Measurements from ENCODE around the gene APPBP2. TPM values are rescaled to one million over a fixed set of nuclear protein-coding genes. Genes with fewer than 3 reads are reported as not detected.
A peak's percentile ranks its signal among the peaks of the same experiment; 100 is the strongest.

APPBP2 gene
- total and polyA plus RNA-seq, 8 donors = 37.5 to 71.9 (median 61.9) TPM

- Histone ChIP-seq H3K36me3 (no peaks in the 10 kb centered on the region), H3K4me3 (no peak overlapping the region), H3K27me3 (no peaks in the 10 kb centered on the region), H3K4me1 (no peaks in the 10 kb centered on the region), H3K9me3 (no peaks in the 10 kb centered on the region), H3K27ac (no peak overlapping the region)
- ATAC-seq (peak; percentile 27), DNase-seq (no peak)
- TF ChIP-seq, protein P1, sequence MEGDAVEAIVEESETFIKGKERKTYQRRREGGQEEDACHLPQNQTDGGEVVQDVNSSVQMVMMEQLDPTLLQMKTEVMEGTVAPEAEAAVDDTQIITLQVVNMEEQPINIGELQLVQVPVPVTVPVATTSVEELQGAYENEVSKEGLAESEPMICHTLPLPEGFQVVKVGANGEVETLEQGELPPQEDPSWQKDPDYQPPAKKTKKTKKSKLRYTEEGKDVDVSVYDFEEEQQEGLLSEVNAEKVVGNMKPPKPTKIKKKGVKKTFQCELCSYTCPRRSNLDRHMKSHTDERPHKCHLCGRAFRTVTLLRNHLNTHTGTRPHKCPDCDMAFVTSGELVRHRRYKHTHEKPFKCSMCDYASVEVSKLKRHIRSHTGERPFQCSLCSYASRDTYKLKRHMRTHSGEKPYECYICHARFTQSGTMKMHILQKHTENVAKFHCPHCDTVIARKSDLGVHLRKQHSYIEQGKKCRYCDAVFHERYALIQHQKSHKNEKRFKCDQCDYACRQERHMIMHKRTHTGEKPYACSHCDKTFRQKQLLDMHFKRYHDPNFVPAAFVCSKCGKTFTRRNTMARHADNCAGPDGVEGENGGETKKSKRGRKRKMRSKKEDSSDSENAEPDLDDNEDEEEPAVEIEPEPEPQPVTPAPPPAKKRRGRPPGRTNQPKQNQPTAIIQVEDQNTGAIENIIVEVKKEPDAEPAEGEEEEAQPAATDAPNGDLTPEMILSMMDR (IDR thresholded peaks at IDR 0.05) = no peak
- intact Hi-C loops (cut with DNase I) = no loop called here
Observed at GRCh38 chr17:60562421-60562820, 36.4 kb upstream of the APPBP2 start.

GRCh38 chr17:60560860-60561257, 34.8 kb upstream of the APPBP2 start:
- no peaks in the 10 kb centered on the region for H3K4me1 ChIP-seq
- DNase-seq (no peak), ATAC-seq (no peak)
- intact Hi-C loops (cut with DNase I) = no loop called here
- H3K4me3 ChIP-seq = no peak overlapping the region
- no peaks in the 10 kb centered on the region for H3K36me3 ChIP-seq
- TF ChIP-seq, protein P1 (IDR thresholded peaks at IDR 0.05) = no peak
- no peaks in the 10 kb centered on the region for H3K9me3 ChIP-seq
- no peak overlapping the region for H3K27ac ChIP-seq
- no peaks in the 10 kb centered on the region for H3K27me3 ChIP-seq

- no peak overlapping the region for H3K27ac ChIP-seq
- DNase-seq (peak in 1 of 4 donors; percentile 49), ATAC-seq (peak; percentile 86)
- TF ChIP-seq, protein P1 (IDR thresholded peaks at IDR 0.05) = no peak
- intact Hi-C loops (cut with DNase I) = no loop called here
- H3K36me3 ChIP-seq = no peaks in the 10 kb centered on the region
- no peaks in the 10 kb centered on the region for H3K4me1 ChIP-seq
- H3K9me3 ChIP-seq = no peaks in the 10 kb centered on the region
- no peak overlapping the region for H3K4me3 ChIP-seq
- no peaks in the 10 kb centered on the region for H3K27me3 ChIP-seq
Observed at GRCh38 chr17:60559995-60560859, 34.2 kb upstream of the APPBP2 start.

DNA sequence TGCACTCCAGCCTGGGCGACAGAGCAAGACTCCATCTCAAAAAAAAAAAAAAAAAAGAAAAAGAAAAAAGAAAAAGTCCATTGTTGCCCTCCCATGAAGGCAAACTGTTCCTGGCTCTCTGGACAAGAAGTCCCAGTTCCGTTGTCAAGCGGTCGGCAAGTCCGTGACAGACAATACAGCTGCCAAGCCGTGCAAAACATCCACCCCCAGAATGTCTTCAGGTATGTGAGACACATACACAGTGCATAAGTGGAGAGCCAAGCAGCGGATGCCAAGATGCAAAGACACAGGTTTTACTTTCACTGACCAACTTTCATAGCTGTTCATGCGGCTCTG, 33.6 kb upstream of the APPBP2 start:
- Histone ChIP-seq H3K4me3 (no peak overlapping the region), H3K4me1 (no peaks in the 10 kb centered on the region), H3K27ac (no peak overlapping the region), H3K36me3 (no peaks in the 10 kb centered on the region), H3K27me3 (no peaks in the 10 kb centered on the region), H3K9me3 (no peaks in the 10 kb centered on the region)
- DNase-seq = no peak
- TF ChIP-seq, protein P1 (IDR thresholded peaks at IDR 0.05) = no peak
- ATAC-seq = no peak
- intact Hi-C loops (cut with DNase I) = no loop called here

DNA sequence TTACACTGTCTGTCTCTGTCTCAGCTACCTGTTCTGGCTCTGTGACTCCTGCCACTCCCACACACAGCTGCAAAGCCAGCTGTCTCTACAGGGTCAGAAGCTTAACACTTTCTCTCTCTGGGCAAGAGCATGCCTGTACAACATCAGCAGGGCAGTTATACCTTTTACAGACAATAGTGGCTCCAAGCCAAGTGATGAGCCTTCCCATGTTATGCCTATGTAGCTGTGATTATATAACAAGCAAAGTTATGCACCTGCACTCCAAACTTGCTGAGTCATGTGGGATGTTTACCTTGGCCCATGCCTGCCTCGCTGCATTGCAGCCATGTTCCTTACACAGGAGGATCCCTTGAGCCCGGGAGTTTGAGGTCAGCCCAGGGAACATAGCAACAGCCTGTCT, 31.8 kb upstream of the APPBP2 start:
- intact Hi-C loops (cut with DNase I) = no loop called here
- H3K9me3 ChIP-seq = peaks cover 0 to 5% of the 10 kb centered on the region in 2 donors
- H3K36me3 ChIP-seq = no peaks in the 10 kb centered on the region
- TF ChIP-seq, protein P1 (IDR thresholded peaks at IDR 0.05) = no peak
- DNase-seq (no peak), ATAC-seq (no peak)
- no peaks in the 10 kb centered on the region for H3K27me3 ChIP-seq
- no peak overlapping the region for H3K4me3 ChIP-seq
- H3K27ac ChIP-seq = no peak overlapping the region
- no peaks in the 10 kb centered on the region for H3K4me1 ChIP-seq
